Measurements from ENCODE around the gene PHKB. TPM values are rescaled to one million over a fixed set of nuclear protein-coding genes. Genes with fewer than 3 reads are reported as not detected.

PHKB gene
- total and polyA plus RNA-seq, 2 of the 8 experiments (the other 6 are each of a cell fraction or from before 2014, with no cell fraction given): 18.6 to 38.3 TPM

DNA sequence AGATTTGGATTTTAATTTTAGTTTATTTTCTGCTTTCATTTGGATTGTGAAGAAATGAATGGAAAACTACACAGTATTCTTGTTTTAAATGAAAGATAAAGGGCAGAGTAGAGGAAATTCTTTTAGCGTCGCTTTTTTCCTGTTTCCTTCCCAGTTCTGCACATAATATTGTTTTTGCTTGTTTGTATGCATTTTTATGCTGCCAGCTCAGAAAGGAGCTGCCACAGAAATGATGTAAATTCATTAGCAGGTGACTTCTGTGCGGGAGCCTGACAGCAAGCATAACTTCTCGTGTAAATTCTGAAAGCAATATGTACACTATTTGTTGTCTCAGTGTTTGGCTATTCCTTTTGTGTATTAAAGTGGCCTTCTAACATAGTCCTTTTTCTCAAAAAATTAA, 234.6 kb downstream of the PHKB start:
- Histone ChIP-seq H3K36me3 (ENCODE audit: control insufficient read depth in 2 of 4, insufficient read depth in 4 of 4, low read length in 3 of 4) (peaks cover 0 to 3% (median 0%) of the 10 kb centered on the region in 4 experiments; a peak in 2 of 8 replicates), H3K56ac (replicated peaks; ENCODE audit: insufficient read length, low read depth, low read length) (no peak overlapping the region), H4K91ac (replicated peaks; ENCODE audit: insufficient read length, low read length) (no peak overlapping the region), H3K14ac (ENCODE audit: insufficient read length) (no peak overlapping the region), H2BK120ac (replicated peaks; ENCODE audit: low read depth, low read length) (no peak overlapping the region), H4K20me1 (replicated peaks in 1 of 2; ENCODE audit: control insufficient read depth in 1 of 2, insufficient read depth in 2 of 2, low read length in 2 of 2) (no peaks in the 10 kb centered on the region), H3K27me3 (replicated peaks in 1 of 4; ENCODE audit: control insufficient read depth in 3 of 4, extremely low read depth in 1 of 4, insufficient read depth in 3 of 4, low read length in 3 of 4) (no peaks in the 10 kb centered on the region), H3K27ac (ENCODE audit: low read depth, low read length) (no peak overlapping the region), H3K4ac (replicated peaks; ENCODE audit: insufficient read length, low read depth, low read length) (no peak overlapping the region), H3K4me3 (ENCODE audit: extremely low read depth in 1 of 4, insufficient read depth in 2 of 4, low read depth in 3 of 4, low read length in 4 of 4) (no peak overlapping the region), H3K9me3 (ENCODE audit: insufficient read depth in 2 of 2, low read depth in 1 of 2, low read length in 1 of 2) (no peaks in the 10 kb centered on the region), H2AK5ac (ENCODE audit: low read depth, low read length) (no peak overlapping the region), H3K4me1 (replicated peaks in 1 of 4; ENCODE audit: control insufficient read depth in 3 of 4, insufficient read depth in 4 of 4, low read length in 3 of 4) (peaks cover 2 to 6% (median 4%) of the 10 kb centered on the region in 4 experiments; a peak in 5 of 7 replicates), H3K4me2 (ENCODE audit: insufficient read depth in 1 of 2, low read depth in 2 of 2, low read length in 2 of 2) (no peak overlapping the region), H4K5ac (ENCODE audit: insufficient read length, low read depth, low read length) (no peak overlapping the region), H2BK12ac (ENCODE audit: low read depth, low read length) (no peak overlapping the region), H4K8ac (ENCODE audit: extremely low read depth, insufficient read depth, low read length) (no peak overlapping the region), H2BK15ac (ENCODE audit: low read length) (no peak overlapping the region), H2AFZ (ENCODE audit: low read length) (no peak overlapping the region), H3K23ac (ENCODE audit: insufficient read length) (no peak overlapping the region), H3K79me1 (ENCODE audit: low read depth, low read length) (no peaks in the 10 kb centered on the region), H2BK20ac (ENCODE audit: low read length) (no peak overlapping the region), H3K79me2 (ENCODE audit: control insufficient read depth in 1 of 2, insufficient read depth in 2 of 2, low read length in 2 of 2) (no peaks in the 10 kb centered on the region), H3K23me2 (ENCODE audit: low read depth, low read length) (no peaks in the 10 kb centered on the region), H2BK5ac (ENCODE audit: low read depth, low read length) (no peak overlapping the region), H3K9ac (replicated peaks in 1 of 4; ENCODE audit: extremely low read depth in 1 of 4, low read depth in 3 of 4, low read length in 3 of 4) (no peak overlapping the region), H3K18ac (ENCODE audit: extremely low read depth, low read length) (no peak overlapping the region)
- ChIA-PET CTCF (ENCODE audit: partially characterized antibody) (interaction anchor here (1.0 kb wide), 1 partner anchor 9 kb away, joined by 3 read pairs; no protein-coding TSS in a partner anchor), POLR2A (ENCODE audit: partially characterized antibody) (no interaction called here)
- no peak for FAIRE-seq
- DNase-seq (ENCODE audit: low read depth in 1 of 2, low spot score in 2 of 2): no peak
- WGBS, 2 experiments (ENCODE audit: extremely low coverage in 1 of 2, insufficient coverage in 1 of 2, insufficient read length in 1 of 2, insufficient replicate concordance in 2 of 2, low coverage in 1 of 2, low lambda C conversion rate in 2 of 2, missing lambda C conversion rate in 1 of 2): 87% methylated on average over 4 of the region's 4 CpGs; no CpG with 5 or more reads in 1 of the 2 experiments
- no peak for TF ChIP-seq POLR2A (IDR thresholded peaks at IDR 0.05; ENCODE audit: control extremely low read depth in 1 of 2, low read depth in 2 of 2, low read length in 2 of 2)
- TF ChIP-seq CBX5 (IDR thresholded peaks at IDR 0.05; ENCODE audit: low read depth, low read length): no peak
- no peak for TF ChIP-seq SUZ12 (IDR thresholded peaks at IDR 0.05; ENCODE audit: low read length)
- no peak for TF ChIP-seq ZNF274 (IDR thresholded peaks at IDR 0.05; ENCODE audit: borderline replicate concordance, extremely low read depth, low read length)
- no peak for TF ChIP-seq RAD21 (IDR thresholded peaks at IDR 0.05 in 1 of 2, conservative IDR thresholded peaks at IDR 0.05 in 1 of 2; ENCODE audit: low read depth in 2 of 2, low read length in 2 of 2)
- TF ChIP-seq TAF7 (optimal IDR thresholded peaks at IDR 0.05; ENCODE audit: borderline replicate concordance, low read depth, low read length): no peak
- no peak for TF ChIP-seq CEBPB (IDR thresholded peaks at IDR 0.05; ENCODE audit: low read depth, low read length)
- no peak for TF ChIP-seq GTF2F1 (IDR thresholded peaks at IDR 0.05; ENCODE audit: borderline replicate concordance, low read depth, low read length)
- no peak for TF ChIP-seq CHD2 (IDR thresholded peaks at IDR 0.05; ENCODE audit: low read length)
- no peak for TF ChIP-seq SP4 (IDR thresholded peaks at IDR 0.05; ENCODE audit: low read length)
- TF ChIP-seq ATF2 (IDR thresholded peaks at IDR 0.05; ENCODE audit: low read length): no peak

All from H1 (cell line).